HepG2 (cell line): ENCODE measurements around the gene CAPN10. TPM values are rescaled to one million over a fixed set of nuclear protein-coding genes. Genes with fewer than 3 reads are reported as not detected.
A peak's percentile ranks its signal among the peaks of the same experiment; 100 is the strongest.

Experiments
- AKAP8 ChIP-seq: sonication (generic); formaldehyde crosslinking; IDR thresholded peaks from 2 replicates; pipeline ENCODE4 v1.5.1; 2020; ENCODE audit warnings: mild to moderate bottlenecking, missing genetic modification reagents
- CENPT ChIP-seq: sonication (generic); formaldehyde crosslinking; IDR thresholded peaks from 2 replicates; pipeline ENCODE4 v1.8.0; 2022; ENCODE audit warnings: low read depth, mild to moderate bottlenecking, moderate library complexity, missing genetic modification reagents
- CTCF ChIP-seq: sonication (generic); formaldehyde crosslinking; IDR thresholded peaks from 2 replicates; pipeline ENCODE4 v1.5.0; 2020; ENCODE audit warnings: mild to moderate bottlenecking, missing genetic modification reagents, moderate library complexity
- GFI1 ChIP-seq: sonication (generic); formaldehyde crosslinking; IDR thresholded peaks from 2 replicates; pipeline ENCODE4 v1.5.0; 2020; ENCODE audit warnings: missing genetic modification reagents, mild to moderate bottlenecking, borderline replicate concordance
- LBX2 ChIP-seq: sonication (generic); formaldehyde crosslinking; IDR thresholded peaks from 2 replicates; pipeline ENCODE4 v1.5.0; 2020; ENCODE audit warnings: missing genetic modification reagents, mild to moderate bottlenecking, borderline replicate concordance
- MAFG ChIP-seq: sonication (generic); formaldehyde crosslinking; IDR thresholded peaks from 2 replicates; pipeline ENCODE4 v1.5.1; 2020; ENCODE audit warnings: mild to moderate bottlenecking, missing genetic modification reagents
- MLLT10 ChIP-seq: sonication (generic); formaldehyde crosslinking; IDR thresholded peaks from 2 replicates; pipeline ENCODE4 v1.4.0; 2020; ENCODE audit warnings: missing genetic modification reagents
- NR3C1 ChIP-seq: sonication (generic); formaldehyde crosslinking; IDR thresholded peaks from 2 replicates; pipeline ENCODE4 v1.4.0; 2020; ENCODE audit warnings: missing genetic modification reagents
- RCOR2 ChIP-seq: IDR thresholded peaks from 2 replicates; pipeline ENCODE4 v1.6.1; 2016; ENCODE audit warnings: missing biosample characterization, missing genetic modification reagents
- SP2 ChIP-seq: sonication (generic); formaldehyde crosslinking; IDR thresholded peaks from 2 replicates; pipeline ENCODE4 v1.5.1; 2020; ENCODE audit warnings: mild to moderate bottlenecking, missing genetic modification reagents
- SYNCRIP ChIP-seq: fragments of 200-400 bp; formaldehyde crosslinking; IDR thresholded peaks from 2 replicates; pipeline ENCODE4 v1.6.1; 2018; ENCODE audit warnings: mild to moderate bottlenecking, low read depth, low read length; ENCODE audit not compliant: insufficient read depth
- XRCC5 ChIP-seq: fragments of 200-400 bp; formaldehyde crosslinking; optimal IDR thresholded peaks from 2 replicates; pipeline ENCODE3; 2017; ENCODE audit warnings: mild to moderate bottlenecking, low read length
- ZNF512 ChIP-seq: sonication (generic); formaldehyde crosslinking; IDR thresholded peaks from 2 replicates; pipeline ENCODE4 v1.4.0; 2020; ENCODE audit warnings: mild to moderate bottlenecking, missing genetic modification reagents
- polyA plus RNA-seq, 8 experiments: library from polyadenylated mRNA; depleted of rRNA in 3 of 8; stranded (reverse) in 7 of 8; unstranded in 1 of 8; fragments of >200 nt; fragmentation: Illumina TruSeq in 4 of 8; extraction: Trizol in 4 of 8; gene quantifications; 2 replicates each; pipeline versions ENCODE4 v1.2.1 to v1.2.3, GENCODE V29; 2011 to 2016; ENCODE audit warnings: low read depth in 4 of 8, missing spikeins in 1 of 8, mixed read lengths in 1 of 8; ENCODE audit not compliant: insufficient read depth in 1 of 8
- total RNA-seq, 5 experiments: library from RNA; depleted of rRNA; stranded (reverse); fragments of >200 nt; fragmentation: Illumina TruSeq; extraction: Trizol; gene quantifications; 2 replicates each; pipeline ENCODE4 v1.2.3, GENCODE V29; 2016; ENCODE audit warnings: low read depth in 1 of 5
- TF ChIP-seq, protein P1 (sequence below): IDR thresholded peaks from 2 replicates; pipeline ENCODE4 v1.6.1; 2012; ENCODE audit warnings: low read length, improper control_type of control experiment
- TF ChIP-seq, protein P2 (sequence below): sonication (generic); formaldehyde crosslinking; IDR thresholded peaks from 2 replicates; pipeline ENCODE4 v1.4.0; 2020; ENCODE audit warnings: low read depth, mild to moderate bottlenecking, missing genetic modification reagents
- TF ChIP-seq, protein P3 (sequence below): sonication (generic); formaldehyde crosslinking; IDR thresholded peaks from 2 replicates; pipeline ENCODE4 v1.4.0; 2020; ENCODE audit warnings: missing genetic modification reagents; ENCODE audit errors: not compliant biosample characterization
- TF ChIP-seq, protein P4 (sequence below): sonication (generic); formaldehyde crosslinking; IDR thresholded peaks from 2 replicates; pipeline ENCODE4 v1.8.1; 2023; ENCODE audit warnings: mild to moderate bottlenecking, missing genetic modification reagents
- TF ChIP-seq, protein P5 (sequence below): sonication (generic); formaldehyde crosslinking; IDR thresholded peaks from 2 replicates; pipeline ENCODE4 v1.5.1; 2020; ENCODE audit warnings: mild to moderate bottlenecking, moderate library complexity, missing genetic modification reagents

Gene CAPN10
- total and polyA plus RNA-seq, 2 of the 13 experiments (the other 11 are each of a cell fraction or from before 2014, with no cell fraction given): 27.6 to 32.4 TPM

DNA sequence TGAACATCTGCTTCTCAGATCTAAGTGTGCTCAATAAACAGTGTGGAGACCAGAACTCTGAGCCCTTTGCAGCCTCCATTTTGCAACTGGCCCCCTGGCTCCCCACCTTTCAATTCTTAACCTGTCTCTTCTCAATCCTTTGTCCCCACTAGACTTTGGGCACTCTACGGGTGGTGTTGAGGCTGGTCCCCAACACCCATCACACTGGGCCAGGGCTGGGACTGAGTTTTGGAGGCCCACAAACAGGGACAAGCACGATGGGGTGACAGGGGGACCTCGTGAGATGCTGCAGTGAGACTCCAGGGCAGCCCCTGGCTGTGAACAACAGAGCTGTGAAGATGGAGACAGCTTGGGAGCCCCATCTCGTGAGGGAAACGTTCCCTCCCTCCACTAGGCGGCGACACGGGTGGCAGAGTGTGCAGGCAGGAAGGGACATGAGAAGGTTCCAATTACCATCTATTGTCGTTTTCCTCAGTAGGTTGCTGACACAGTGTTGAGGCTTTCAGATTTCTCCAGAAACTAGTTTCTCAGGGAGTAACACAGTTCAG, 29.9 kb upstream of the CAPN10 start (continued):
- TF ChIP-seq CTCF (CRISPR knock-in tag) (peak; percentile 69), GFI1 (no peak), ZNF512 (CRISPR knock-in tag) (no peak), NR3C1 (CRISPR knock-in tag) (no peak), XRCC5 (peak; percentile 68), MAFG (CRISPR knock-in tag) (no peak), CENPT (CRISPR knock-in tag) (no peak), SYNCRIP (no peak), MLLT10 (no peak), SP2 (CRISPR knock-in tag) (no peak), LBX2 (CRISPR knock-in tag) (no peak), AKAP8 (no peak), RCOR2 (no peak)
- TF ChIP-seq, protein P1, sequence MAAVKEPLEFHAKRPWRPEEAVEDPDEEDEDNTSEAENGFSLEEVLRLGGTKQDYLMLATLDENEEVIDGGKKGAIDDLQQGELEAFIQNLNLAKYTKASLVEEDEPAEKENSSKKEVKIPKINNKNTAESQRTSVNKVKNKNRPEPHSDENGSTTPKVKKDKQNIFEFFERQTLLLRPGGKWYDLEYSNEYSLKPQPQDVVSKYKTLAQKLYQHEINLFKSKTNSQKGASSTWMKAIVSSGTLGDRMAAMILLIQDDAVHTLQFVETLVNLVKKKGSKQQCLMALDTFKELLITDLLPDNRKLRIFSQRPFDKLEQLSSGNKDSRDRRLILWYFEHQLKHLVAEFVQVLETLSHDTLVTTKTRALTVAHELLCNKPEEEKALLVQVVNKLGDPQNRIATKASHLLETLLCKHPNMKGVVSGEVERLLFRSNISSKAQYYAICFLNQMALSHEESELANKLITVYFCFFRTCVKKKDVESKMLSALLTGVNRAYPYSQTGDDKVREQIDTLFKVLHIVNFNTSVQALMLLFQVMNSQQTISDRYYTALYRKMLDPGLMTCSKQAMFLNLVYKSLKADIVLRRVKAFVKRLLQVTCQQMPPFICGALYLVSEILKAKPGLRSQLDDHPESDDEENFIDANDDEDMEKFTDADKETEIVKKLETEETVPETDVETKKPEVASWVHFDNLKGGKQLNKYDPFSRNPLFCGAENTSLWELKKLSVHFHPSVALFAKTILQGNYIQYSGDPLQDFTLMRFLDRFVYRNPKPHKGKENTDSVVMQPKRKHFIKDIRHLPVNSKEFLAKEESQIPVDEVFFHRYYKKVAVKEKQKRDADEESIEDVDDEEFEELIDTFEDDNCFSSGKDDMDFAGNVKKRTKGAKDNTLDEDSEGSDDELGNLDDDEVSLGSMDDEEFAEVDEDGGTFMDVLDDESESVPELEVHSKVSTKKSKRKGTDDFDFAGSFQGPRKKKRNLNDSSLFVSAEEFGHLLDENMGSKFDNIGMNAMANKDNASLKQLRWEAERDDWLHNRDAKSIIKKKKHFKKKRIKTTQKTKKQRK: no peak
- TF ChIP-seq, protein P2, sequence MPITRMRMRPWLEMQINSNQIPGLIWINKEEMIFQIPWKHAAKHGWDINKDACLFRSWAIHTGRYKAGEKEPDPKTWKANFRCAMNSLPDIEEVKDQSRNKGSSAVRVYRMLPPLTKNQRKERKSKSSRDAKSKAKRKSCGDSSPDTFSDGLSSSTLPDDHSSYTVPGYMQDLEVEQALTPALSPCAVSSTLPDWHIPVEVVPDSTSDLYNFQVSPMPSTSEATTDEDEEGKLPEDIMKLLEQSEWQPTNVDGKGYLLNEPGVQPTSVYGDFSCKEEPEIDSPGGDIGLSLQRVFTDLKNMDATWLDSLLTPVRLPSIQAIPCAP (CRISPR knock-in tag): no peak
- TF ChIP-seq, protein P3, sequence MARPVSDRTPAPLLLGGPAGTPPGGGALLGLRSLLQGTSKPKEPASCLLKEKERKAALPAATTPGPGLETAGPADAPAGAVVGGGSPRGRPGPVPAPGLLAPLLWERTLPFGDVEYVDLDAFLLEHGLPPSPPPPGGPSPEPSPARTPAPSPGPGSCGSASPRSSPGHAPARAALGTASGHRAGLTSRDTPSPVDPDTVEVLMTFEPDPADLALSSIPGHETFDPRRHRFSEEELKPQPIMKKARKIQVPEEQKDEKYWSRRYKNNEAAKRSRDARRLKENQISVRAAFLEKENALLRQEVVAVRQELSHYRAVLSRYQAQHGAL: no peak
- TF ChIP-seq, protein P4, sequence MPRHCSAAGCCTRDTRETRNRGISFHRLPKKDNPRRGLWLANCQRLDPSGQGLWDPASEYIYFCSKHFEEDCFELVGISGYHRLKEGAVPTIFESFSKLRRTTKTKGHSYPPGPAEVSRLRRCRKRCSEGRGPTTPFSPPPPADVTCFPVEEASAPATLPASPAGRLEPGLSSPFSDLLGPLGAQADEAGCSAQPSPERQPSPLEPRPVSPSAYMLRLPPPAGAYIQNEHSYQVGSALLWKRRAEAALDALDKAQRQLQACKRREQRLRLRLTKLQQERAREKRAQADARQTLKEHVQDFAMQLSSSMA (CRISPR knock-in tag): no peak
- TF ChIP-seq, protein P5, sequence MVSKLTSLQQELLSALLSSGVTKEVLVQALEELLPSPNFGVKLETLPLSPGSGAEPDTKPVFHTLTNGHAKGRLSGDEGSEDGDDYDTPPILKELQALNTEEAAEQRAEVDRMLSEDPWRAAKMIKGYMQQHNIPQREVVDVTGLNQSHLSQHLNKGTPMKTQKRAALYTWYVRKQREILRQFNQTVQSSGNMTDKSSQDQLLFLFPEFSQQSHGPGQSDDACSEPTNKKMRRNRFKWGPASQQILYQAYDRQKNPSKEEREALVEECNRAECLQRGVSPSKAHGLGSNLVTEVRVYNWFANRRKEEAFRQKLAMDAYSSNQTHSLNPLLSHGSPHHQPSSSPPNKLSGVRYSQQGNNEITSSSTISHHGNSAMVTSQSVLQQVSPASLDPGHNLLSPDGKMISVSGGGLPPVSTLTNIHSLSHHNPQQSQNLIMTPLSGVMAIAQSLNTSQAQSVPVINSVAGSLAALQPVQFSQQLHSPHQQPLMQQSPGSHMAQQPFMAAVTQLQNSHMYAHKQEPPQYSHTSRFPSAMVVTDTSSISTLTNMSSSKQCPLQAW (CRISPR knock-in tag): no peak
